Tibial nerve (tissue), 4 donors: Measurements from ENCODE around the gene VSX2. TPM values are rescaled to one million over a fixed set of nuclear protein-coding genes. Genes with fewer than 3 reads are reported as not detected.
"Not testable (repeated sequence)": the region's sequence is repeated elsewhere in the genome, so short reads cannot be mapped to it uniquely, and the experiment has no call there.

Experiments used
- DNase-seq, 2 donors: peaks; one replicate each; pipeline ENCODE4 v3.0.0-alpha.2; 2019; ENCODE audit warnings: low spot score in 2 of 2
- H3K27ac ChIP-seq, 4 donors: fragments of 200-600 bp; sonication (generic) in 3 of 4; one replicate each; pipeline ENCODE4 v1.5.1; 2017 to 2019; ENCODE audit warnings: mild to moderate bottlenecking in 1 of 4
- H3K27me3 ChIP-seq, 2 donors: fragments of 200-600 bp; sonication (generic) in 1 of 2; one replicate each; pipeline versions ENCODE4 v1.5.1 to v1.6.0; 2017 to 2019
- H3K36me3 ChIP-seq, 3 donors: fragments of 200-600 bp; sonication (generic); one replicate each; pipeline ENCODE4 v1.5.1; 2018 to 2019
- H3K4me1 ChIP-seq, 4 donors: fragments of 200-600 bp; sonication (generic) in 3 of 4; one replicate each; pipeline ENCODE4 v1.5.1; 2017 to 2019
- H3K4me3 ChIP-seq, 4 donors: fragments of 200-600 bp; sonication (generic) in 3 of 4; one replicate each; pipeline ENCODE4 v1.5.1; 2017 to 2019; ENCODE audit warnings: mild to moderate bottlenecking in 1 of 4, moderate library complexity in 1 of 4
- H3K9me3 ChIP-seq, 4 donors: fragments of 200-600 bp; sonication (generic) in 3 of 4; one replicate each; pipeline ENCODE4 v1.5.1; 2017 to 2019
- CTCF ChIP-seq, 5 experiments: fragments of 200-600 bp in 3 of 5; fragments of 450-650 bp in 2 of 5; sonication (generic) in 3 of 5; IDR thresholded peaks; one replicate each; pipeline ENCODE4 v1.5.1; 2016 to 2019; ENCODE audit warnings: antibody characterized with exemption in 5 of 5, mild to moderate bottlenecking in 3 of 5, moderate library complexity in 2 of 5
- EP300 ChIP-seq, 2 donors: sonication (generic); formaldehyde crosslinking; IDR thresholded peaks; one replicate each; pipeline ENCODE4 v1.6.1; 2017; ENCODE audit warnings: antibody characterized with exemption in 2 of 2, mild to moderate bottlenecking in 1 of 2
- POLR2A ChIP-seq, 2 donors: fragments of 450-650 bp; IDR thresholded peaks; one replicate each; pipeline ENCODE4 v1.6.1; 2017; ENCODE audit warnings: antibody characterized with exemption in 2 of 2, mild to moderate bottlenecking in 2 of 2, moderate library complexity in 2 of 2
- WGBS, 2 donors: methylation state at CpG; one replicate each; pipeline ENCODE4 v1.1.5; 2018; 5-methylcytosine and 5-hydroxymethylcytosine counted together
- total RNA-seq, 4 donors: library from RNA; depleted of rRNA; stranded (reverse); fragments of >200 nt; gene quantifications; one replicate each; pipeline ENCODE4 v1.1.0, GENCODE V29; 2016

VSX2 gene
- total RNA-seq, 4 donors from 2014 or later, result not detected

GRCh38 chr14:74262076-74262475 lies 22.8 kb downstream of the VSX2 start:
- no peak for DNase-seq
- no peak overlapping the region for H3K27ac ChIP-seq

GRCh38 chr14:74263181-74263580 lies 23.9 kb downstream of the VSX2 start:
- H3K27me3 ChIP-seq, result peaks cover 0 to 5% of the 10 kb centered on the region in 2 donors
- WGBS, 2 donors, result 76 to 77% methylated on average over 9 of the region's 9 CpGs
- no peak overlapping the region for H3K27ac ChIP-seq
- H3K9me3 ChIP-seq, result no peaks in the 10 kb centered on the region
- TF ChIP-seq CTCF (IDR thresholded peaks at IDR 0.05) (no peak), EP300 (IDR thresholded peaks at IDR 0.05) (no peak), POLR2A (IDR thresholded peaks at IDR 0.05) (no peak)
- peaks cover 0 to 5% (median 2%) of the 10 kb centered on the region in 4 donors for H3K4me1 ChIP-seq
- no peak overlapping the region for H3K4me3 ChIP-seq
- no peak for DNase-seq
- no peaks in the 10 kb centered on the region for H3K36me3 ChIP-seq

More at GRCh38 chr14:74262076-74262475, 22.8 kb downstream of the VSX2 start:
- H3K36me3 ChIP-seq, result no peaks in the 10 kb centered on the region
- TF ChIP-seq POLR2A (IDR thresholded peaks at IDR 0.05) (no peak), EP300 (IDR thresholded peaks at IDR 0.05) (no peak), CTCF (IDR thresholded peaks at IDR 0.05) (no peak)
- WGBS, 2 donors, result 88 to 89% methylated on average over 9 of the region's 9 CpGs
- no peak overlapping the region for H3K4me3 ChIP-seq
- H3K4me1 ChIP-seq, result peaks cover 0 to 14% (median 6%) of the 10 kb centered on the region in 4 donors
- H3K9me3 ChIP-seq, result no peaks in the 10 kb centered on the region
- H3K27me3 ChIP-seq, result peaks cover 0 to 9% of the 10 kb centered on the region in 2 donors

GRCh38 chr14:74263921-74264320 lies 24.7 kb downstream of the VSX2 start:
- Histone ChIP-seq H3K36me3 (no peaks in the 10 kb centered on the region), H3K27ac (no peak overlapping the region), H3K4me3 (no peak overlapping the region), H3K27me3 (no peaks in the 10 kb centered on the region), H3K4me1 (no peaks in the 10 kb centered on the region), H3K9me3 (no peaks in the 10 kb centered on the region)
- no peak for TF ChIP-seq EP300 (IDR thresholded peaks at IDR 0.05)
- no peak for TF ChIP-seq POLR2A (IDR thresholded peaks at IDR 0.05)
- TF ChIP-seq CTCF (IDR thresholded peaks at IDR 0.05), result no peak
- DNase-seq, result no peak
- WGBS, 2 donors, result 60 to 65% methylated on average over 5 of the region's 5 CpGs

GRCh38 chr14:74265301-74265965 lies 26.2 kb downstream of the VSX2 start:
- Histone ChIP-seq H3K9me3 (no peaks in the 10 kb centered on the region), H3K4me3 (no peak overlapping the region), H3K27ac (no peak overlapping the region), H3K36me3 (no peaks in the 10 kb centered on the region), H3K27me3 (no peaks in the 10 kb centered on the region), H3K4me1 (peaks cover 0 to 2% (median 0%) of the 10 kb centered on the region in 4 donors)
- TF ChIP-seq CTCF (IDR thresholded peaks at IDR 0.05), result no peak
- TF ChIP-seq POLR2A (IDR thresholded peaks at IDR 0.05), result no peak
- no peak for TF ChIP-seq EP300 (IDR thresholded peaks at IDR 0.05)
- no peak for DNase-seq
- 67 to 69% methylated on average over 13 of the region's 13 CpGs for WGBS, 2 donors

- H3K27me3 ChIP-seq, result no peaks in the 10 kb centered on the region
- H3K9me3 ChIP-seq, result no peaks in the 10 kb centered on the region
- DNase-seq, result no peak
- H3K36me3 ChIP-seq, result no peaks in the 10 kb centered on the region
- TF ChIP-seq CTCF (IDR thresholded peaks at IDR 0.05) (no peak), POLR2A (IDR thresholded peaks at IDR 0.05) (no peak), EP300 (IDR thresholded peaks at IDR 0.05) (no peak)
- no peak overlapping the region for H3K27ac ChIP-seq
- 51 to 59% methylated on average over 3 of the region's 3 CpGs for WGBS, 2 donors
- H3K4me1 ChIP-seq, result peaks cover 0 to 5% (median 0%) of the 10 kb centered on the region in 4 donors
- H3K4me3 ChIP-seq, result no peak overlapping the region
Observed at GRCh38 chr14:74267588-74267987, 28.3 kb downstream of the VSX2 start.

GRCh38 chr14:74270382-74271177 lies 31.3 kb downstream of the VSX2 start:
- WGBS, 2 donors, result 31 to 37% methylated on average over 14 of the region's 14 CpGs
- H3K36me3 ChIP-seq, DNase-seq: not testable (repeated sequence)

More at GRCh38 chr14:74270382-74271177, 31.3 kb downstream of the VSX2 start:
- not testable (repeated sequence) for H3K4me3 ChIP-seq, H3K9me3 ChIP-seq, H3K27me3 ChIP-seq, H3K4me1 ChIP-seq
- peak overlapping the region in 2 of 4 donors; percentile 42 to 79 for H3K27ac ChIP-seq
